Upper lobe of left lung (tissue), 6 donors: Measurements from ENCODE around the gene LPAR3. TPM values are rescaled to one million over a fixed set of nuclear protein-coding genes. Genes with fewer than 3 reads are reported as not detected.

Experiments used
- ATAC-seq, 2 donors: fragments of 200-7000 bp; cut with Tn5 transposase; one replicate each; pipeline ENCODE4 v1.9.1; 2022; ENCODE audit warnings: mild to moderate bottlenecking in 2 of 2, moderate library complexity in 2 of 2; ENCODE audit not compliant: low FRiP score in 2 of 2
- DNase-seq, 2 donors: peaks; one replicate each; pipeline ENCODE4 v3.0.0-alpha.2; 2019 to 2020
- H3K27ac ChIP-seq, 4 donors: fragments of 200-600 bp; sonication (generic); one replicate each; pipeline ENCODE4 v1.5.1; 2016 to 2019
- H3K27me3 ChIP-seq, 4 donors: fragments of 200-600 bp; sonication (generic); one replicate each; pipeline ENCODE4 v1.5.1; 2017 to 2019
- H3K36me3 ChIP-seq, 4 donors: fragments of 200-600 bp; sonication (generic); one replicate each; pipeline ENCODE4 v1.5.1; 2016 to 2019
- H3K4me1 ChIP-seq, 4 donors: fragments of 200-600 bp; sonication (generic); one replicate each; pipeline ENCODE4 v1.5.1; 2018 to 2019
- H3K4me3 ChIP-seq, 4 donors: fragments of 200-600 bp; sonication (generic); one replicate each; pipeline ENCODE4 v1.5.1; 2017 to 2019; ENCODE audit warnings: mild to moderate bottlenecking in 2 of 4, moderate library complexity in 1 of 4
- H3K9me3 ChIP-seq, 4 donors: fragments of 200-600 bp; sonication (generic); one replicate each; pipeline ENCODE4 v1.5.1; 2018 to 2019
- EP300 ChIP-seq, 4 donors: sonication (generic); formaldehyde crosslinking; IDR thresholded peaks; one replicate each; pipeline ENCODE4 v1.5.1; 2017; ENCODE audit warnings: antibody characterized with exemption in 4 of 4, control low read depth in 2 of 4
- POLR2A ChIP-seq, 4 donors: fragments of 450-650 bp; IDR thresholded peaks; one replicate each; pipeline ENCODE4 v1.5.1; 2016 to 2017; ENCODE audit warnings: antibody characterized with exemption in 4 of 4, mild to moderate bottlenecking in 2 of 4
- POLR2AphosphoS5 ChIP-seq, 2 donors: sonication (generic); formaldehyde crosslinking; IDR thresholded peaks; one replicate each; pipeline ENCODE4 v1.5.1; 2017; ENCODE audit warnings: antibody characterized with exemption in 2 of 2
- WGBS, 2 donors: methylation state at CpG; one replicate each; pipeline ENCODE4 v1.1.5; 2017 to 2018; 5-methylcytosine and 5-hydroxymethylcytosine counted together
- total RNA-seq, 6 donors: library from RNA; depleted of rRNA in 4 of 6; stranded (reverse); fragments of >200 nt in 4 of 6; gene quantifications; one replicate each; pipeline versions ENCODE4 v1.1.0 to v1.2.1, GENCODE V29; 2016 to 2021
- TF ChIP-seq, protein P1 (sequence below), 6 experiments: fragments of 450-650 bp in 4 of 6; fragments of 200-600 bp in 2 of 6; sonication (generic) in 2 of 6; IDR thresholded peaks; one replicate each; pipeline ENCODE4 v1.5.1; 2016 to 2019; ENCODE audit warnings: antibody characterized with exemption in 6 of 6
- donor health status: DM: no; HTN: no; CAD: no; lungs with moderate emphysema.
- donor health status: DM: no; HTN: yes; CAD: no; lungs with severe emphysema.

LPAR3 gene
- total RNA-seq, 6 donors from 2014 or later, result 1.5 to 9.8 (median 4.3) TPM; not detected in 1

DNA sequence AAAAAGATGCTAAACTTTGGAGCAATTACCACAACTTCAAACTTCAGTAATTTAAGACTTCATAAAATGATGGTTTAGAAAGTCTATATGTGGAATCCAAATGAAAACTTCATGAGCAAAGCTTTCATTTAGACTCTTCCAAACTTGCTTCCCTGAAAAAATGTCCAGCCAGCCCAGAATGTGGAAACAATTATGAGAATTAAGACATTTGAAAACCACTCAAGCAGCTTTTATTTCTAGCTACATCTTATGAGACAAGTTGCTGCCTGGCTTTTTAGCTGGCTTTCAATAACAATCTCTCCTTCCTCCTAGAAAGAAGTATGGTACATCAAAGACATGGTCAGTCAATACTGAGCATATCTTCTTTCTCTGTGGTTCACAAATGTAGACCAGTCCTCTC lies 21.8 kb downstream of the LPAR3 start:
- ATAC-seq, result no peak
- H3K27me3 ChIP-seq, result no peaks in the 10 kb centered on the region
- H3K27ac ChIP-seq, result no peak overlapping the region
- TF ChIP-seq EP300 (IDR thresholded peaks at IDR 0.05) (no peak), POLR2A (IDR thresholded peaks at IDR 0.05) (no peak), POLR2AphosphoS5 (IDR thresholded peaks at IDR 0.05) (no peak)
- TF ChIP-seq, protein P1, sequence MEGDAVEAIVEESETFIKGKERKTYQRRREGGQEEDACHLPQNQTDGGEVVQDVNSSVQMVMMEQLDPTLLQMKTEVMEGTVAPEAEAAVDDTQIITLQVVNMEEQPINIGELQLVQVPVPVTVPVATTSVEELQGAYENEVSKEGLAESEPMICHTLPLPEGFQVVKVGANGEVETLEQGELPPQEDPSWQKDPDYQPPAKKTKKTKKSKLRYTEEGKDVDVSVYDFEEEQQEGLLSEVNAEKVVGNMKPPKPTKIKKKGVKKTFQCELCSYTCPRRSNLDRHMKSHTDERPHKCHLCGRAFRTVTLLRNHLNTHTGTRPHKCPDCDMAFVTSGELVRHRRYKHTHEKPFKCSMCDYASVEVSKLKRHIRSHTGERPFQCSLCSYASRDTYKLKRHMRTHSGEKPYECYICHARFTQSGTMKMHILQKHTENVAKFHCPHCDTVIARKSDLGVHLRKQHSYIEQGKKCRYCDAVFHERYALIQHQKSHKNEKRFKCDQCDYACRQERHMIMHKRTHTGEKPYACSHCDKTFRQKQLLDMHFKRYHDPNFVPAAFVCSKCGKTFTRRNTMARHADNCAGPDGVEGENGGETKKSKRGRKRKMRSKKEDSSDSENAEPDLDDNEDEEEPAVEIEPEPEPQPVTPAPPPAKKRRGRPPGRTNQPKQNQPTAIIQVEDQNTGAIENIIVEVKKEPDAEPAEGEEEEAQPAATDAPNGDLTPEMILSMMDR (IDR thresholded peaks at IDR 0.05), result no peak
- no peak overlapping the region for H3K4me3 ChIP-seq
- no peak for DNase-seq
- no peaks in the 10 kb centered on the region for H3K36me3 ChIP-seq
- no peaks in the 10 kb centered on the region for H3K9me3 ChIP-seq
- no peaks in the 10 kb centered on the region for H3K4me1 ChIP-seq

GRCh38 chr1:84870591-84870990 lies 22.4 kb downstream of the LPAR3 start:
- no peaks in the 10 kb centered on the region for H3K9me3 ChIP-seq
- H3K27me3 ChIP-seq, result no peaks in the 10 kb centered on the region
- no peaks in the 10 kb centered on the region for H3K36me3 ChIP-seq
- 44 to 57% methylated on average over 2 of the region's 2 CpGs for WGBS, 2 donors
- no peak for DNase-seq
- no peak overlapping the region for H3K27ac ChIP-seq
- H3K4me1 ChIP-seq, result no peaks in the 10 kb centered on the region
- H3K4me3 ChIP-seq, result no peak overlapping the region
- TF ChIP-seq, protein P1 (IDR thresholded peaks at IDR 0.05), result no peak
- TF ChIP-seq POLR2A (IDR thresholded peaks at IDR 0.05) (no peak), EP300 (IDR thresholded peaks at IDR 0.05) (no peak), POLR2AphosphoS5 (IDR thresholded peaks at IDR 0.05) (no peak)
- ATAC-seq, result no peak

GRCh38 chr1:84869720-84870119 lies 23.3 kb downstream of the LPAR3 start:
- H3K27ac ChIP-seq, result no peak overlapping the region
- no peaks in the 10 kb centered on the region for H3K9me3 ChIP-seq
- H3K4me1 ChIP-seq, result no peaks in the 10 kb centered on the region
- no peak for DNase-seq
- H3K27me3 ChIP-seq, result no peaks in the 10 kb centered on the region
- no peaks in the 10 kb centered on the region for H3K36me3 ChIP-seq
- no peak for ATAC-seq
- no peak for TF ChIP-seq POLR2AphosphoS5 (IDR thresholded peaks at IDR 0.05)
- TF ChIP-seq POLR2A (IDR thresholded peaks at IDR 0.05), result no peak
- TF ChIP-seq EP300 (IDR thresholded peaks at IDR 0.05), result no peak
- TF ChIP-seq, protein P1 (IDR thresholded peaks at IDR 0.05), result no peak
- WGBS, 2 donors, result 77 to 80% methylated on average over 1 of the region's 1 CpG
- H3K4me3 ChIP-seq, result no peak overlapping the region

GRCh38 chr1:84862810-84863251 lies 30.2 kb downstream of the LPAR3 start:
- no peaks in the 10 kb centered on the region for H3K4me1 ChIP-seq
- WGBS, 2 donors, result 60 to 64% methylated on average over 5 of the region's 5 CpGs
- no peak overlapping the region for H3K27ac ChIP-seq
- ATAC-seq, result no peak
- H3K27me3 ChIP-seq, result no peaks in the 10 kb centered on the region
- H3K36me3 ChIP-seq, result no peaks in the 10 kb centered on the region
- DNase-seq, result no peak
- no peaks in the 10 kb centered on the region for H3K9me3 ChIP-seq
- no peak overlapping the region for H3K4me3 ChIP-seq
- TF ChIP-seq, protein P1 (IDR thresholded peaks at IDR 0.05), result no peak
- TF ChIP-seq EP300 (IDR thresholded peaks at IDR 0.05), result no peak
- TF ChIP-seq POLR2AphosphoS5 (IDR thresholded peaks at IDR 0.05), result no peak
- TF ChIP-seq POLR2A (IDR thresholded peaks at IDR 0.05), result no peak

- DNase-seq, result no peak
- no peaks in the 10 kb centered on the region for H3K9me3 ChIP-seq
- no peak for ATAC-seq
- H3K36me3 ChIP-seq, result no peaks in the 10 kb centered on the region
- H3K27ac ChIP-seq, result no peak overlapping the region
- no peaks in the 10 kb centered on the region for H3K27me3 ChIP-seq
- TF ChIP-seq EP300 (IDR thresholded peaks at IDR 0.05) (no peak), POLR2A (IDR thresholded peaks at IDR 0.05) (no peak), POLR2AphosphoS5 (IDR thresholded peaks at IDR 0.05) (no peak)
- TF ChIP-seq, protein P1 (IDR thresholded peaks at IDR 0.05), result no peak
- no peak overlapping the region for H3K4me3 ChIP-seq
- 75% methylated on average over 6 of the region's 6 CpGs for WGBS, 2 donors
- H3K4me1 ChIP-seq, result no peaks in the 10 kb centered on the region
Measured at GRCh38 chr1:84861988-84862644, 30.9 kb downstream of the LPAR3 start.
